ENCODE results near the gene PRX. TPM values are rescaled to one million over a fixed set of nuclear protein-coding genes. Genes with fewer than 3 reads are reported as not detected.
A peak's percentile ranks its signal among the peaks of the same experiment; 100 is the strongest.

The PRX gene
- total and polyA plus RNA-seq, 7 donors = 1.4 to 3.3 (median 2.1) TPM

GRCh38 chr19:40419066-40419612 lies 6.0 kb upstream of the PRX start:
- Histone ChIP-seq H3K27me3 (ENCODE audit: insufficient read depth in 3 of 3, low read length in 2 of 3) (no peaks in the 10 kb centered on the region), H3K36me3 (ENCODE audit: insufficient read depth in 1 of 2, low read depth in 1 of 2) (peaks cover 0 to 21% of the 10 kb centered on the region in 2 donors), H3K4me1 (peaks cover 32% of the 10 kb centered on the region), H3K27ac (no peak overlapping the region), H3K9me3 (no peaks in the 10 kb centered on the region), H3K4me3 (no peak overlapping the region)
- WGBS, 3 donors = 60 to 81% (median 73%) methylated on average over 5 of the region's 5 CpGs
- intact Hi-C loops (cut with DNase I) = no loop called here
- no peak for ATAC-seq
- no peak for TF ChIP-seq CTCF (IDR thresholded peaks at IDR 0.05)
- DNase-seq = no peak

- 82 to 91% (median 85%) methylated on average over 3 of the region's 3 CpGs for whole genome bisulfite sequencing, 3 donors
- Histone ChIP-seq H3K4me3 (no peak overlapping the region), H3K36me3 (ENCODE audit: insufficient read depth in 1 of 2, low read depth in 1 of 2) (peaks cover 0 to 12% of the 10 kb centered on the region in 2 donors), H3K9me3 (no peaks in the 10 kb centered on the region), H3K27ac (peak overlapping the region; percentile 77), H3K27me3 (ENCODE audit: insufficient read depth in 3 of 3, low read length in 2 of 3) (no peaks in the 10 kb centered on the region), H3K4me1 (peaks cover 21% of the 10 kb centered on the region)
- ATAC-seq (no peak), DNase-seq (no peak)
- TF ChIP-seq CTCF (IDR thresholded peaks at IDR 0.05) = no peak
- intact Hi-C loops (cut with DNase I) = no loop called here
Observed at GRCh38 chr19:40418040-40418439, 4.9 kb upstream of the PRX start.

GRCh38 chr19:40417643-40417981 lies 4.4 kb upstream of the PRX start:
- no peaks in the 10 kb centered on the region for H3K27me3 ChIP-seq (ENCODE audit: insufficient read depth in 3 of 3, low read length in 2 of 3)
- ATAC-seq (no peak), DNase-seq (peak in 1 of 2 donors; percentile 10)
- 44 to 53% (median 52%) methylated on average over 4 of the region's 4 CpGs for WGBS, 3 donors
- peak overlapping the region; percentile 77 for H3K27ac ChIP-seq
- peaks cover 0 to 8% of the 10 kb centered on the region in 2 donors for H3K36me3 ChIP-seq (ENCODE audit: insufficient read depth in 1 of 2, low read depth in 1 of 2)
- no peaks in the 10 kb centered on the region for H3K9me3 ChIP-seq
- no peak for TF ChIP-seq CTCF (IDR thresholded peaks at IDR 0.05)
- H3K4me3 ChIP-seq = no peak overlapping the region
- peaks cover 16% of the 10 kb centered on the region for H3K4me1 ChIP-seq
- intact Hi-C loops (cut with DNase I) = no loop called here

GRCh38 chr19:40416918-40417642 lies 3.9 kb upstream of the PRX start:
- H3K4me1 ChIP-seq = peaks cover 13% of the 10 kb centered on the region
- intact Hi-C loops (cut with DNase I) = no loop called here
- no peaks in the 10 kb centered on the region for H3K9me3 ChIP-seq
- 44 to 56% (median 46%) methylated on average over 16 of the region's 16 CpGs for WGBS, 3 donors
- H3K27me3 ChIP-seq (ENCODE audit: insufficient read depth in 3 of 3, low read length in 2 of 3) = no peaks in the 10 kb centered on the region
- H3K4me3 ChIP-seq = no peak overlapping the region
- no peak for TF ChIP-seq CTCF (IDR thresholded peaks at IDR 0.05)
- DNase-seq = peak; percentile 60 to 80
- no peak for ATAC-seq
- peaks cover 0 to 3% of the 10 kb centered on the region in 2 donors for H3K36me3 ChIP-seq (ENCODE audit: insufficient read depth in 1 of 2, low read depth in 1 of 2)
- peak overlapping the region; percentile 77 for H3K27ac ChIP-seq
